Activated T-helper 17 cell treated with anti-CD3 and anti-CD28 coated beads, Interleukin-2, amount 50 U/mL, for 72 hours (primary cell): ENCODE results near the gene OR6Q1. TPM values are rescaled to one million over a fixed set of nuclear protein-coding genes. Genes with fewer than 3 reads are reported as not detected.
"Not testable (repeated sequence)": the region's sequence is repeated elsewhere in the genome, so short reads cannot be mapped to it uniquely, and the experiment has no call there.

Experiments used
- ATAC-seq: fragments of 150-1000 bp; cut with Tn5 transposase; replicated peaks from 2 replicates; pipeline ENCODE4 v1.10.0; 2021; ENCODE audit warnings: mild to moderate bottlenecking, moderate library complexity
- H3K27ac Mint-ChIP-seq: one replicate; pipeline ENCODE4 v1.8.0; 2022; ENCODE audit warnings: mixed read lengths
- H3K27me3 Mint-ChIP-seq: one replicate; pipeline ENCODE4 v1.8.0; 2022; ENCODE audit warnings: mixed read lengths
- H3K36me3 Mint-ChIP-seq: one replicate; pipeline ENCODE4 v1.8.0; 2022; ENCODE audit warnings: low read depth, mild to moderate bottlenecking, mixed read lengths
- H3K4me1 Mint-ChIP-seq: one replicate; pipeline ENCODE4 v1.8.0; 2022; ENCODE audit warnings: mixed read lengths
- H3K4me3 Mint-ChIP-seq: one replicate; pipeline ENCODE4 v1.8.0; 2022; ENCODE audit warnings: mild to moderate bottlenecking, mixed read lengths
- H3K9me3 Mint-ChIP-seq: one replicate; pipeline ENCODE4 v1.8.0; 2022; ENCODE audit warnings: mixed read lengths
- total RNA-seq, 2 donors: library from RNA; stranded (reverse); gene quantifications; one replicate each; pipeline ENCODE4 v1.2.3, GENCODE V29; 2022

Gene OR6Q1
- under 1 TPM in 1 of 2 donors, not detected in 1; 0.26 TPM for total RNA-seq

GRCh38 chr11:58030653-58031052 is at the start of gene OR6Q1:
Gene OR6Q1, plus strand, starts transcription at chr11:58030953. Its CDS starts 0 bp downstream, at chr11:58030953.
- H3K4me1 Mint-ChIP-seq = no peaks in the 10 kb centered on the region
- peaks cover 7% of the 10 kb centered on the region for H3K9me3 Mint-ChIP-seq
- H3K27me3 Mint-ChIP-seq = peaks cover 18% of the 10 kb centered on the region
- H3K36me3 Mint-ChIP-seq = no peaks in the 10 kb centered on the region
- no peak for ATAC-seq
- no peak within 1 kb of the TSS for H3K27ac Mint-ChIP-seq
- no peak within 1 kb of the TSS for H3K4me3 Mint-ChIP-seq

- H3K27me3 Mint-ChIP-seq = peaks cover 13% of the 10 kb centered on the region
- no peaks in the 10 kb centered on the region for H3K36me3 Mint-ChIP-seq
- H3K4me3 Mint-ChIP-seq = no peak overlapping the region
- no peak overlapping the region for H3K27ac Mint-ChIP-seq
- no peak for ATAC-seq
- H3K4me1 Mint-ChIP-seq = no peaks in the 10 kb centered on the region
- H3K9me3 Mint-ChIP-seq = no peaks in the 10 kb centered on the region
These were observed 49.2 kb upstream of the OR6Q1 start for GRCh38 chr11:57981536-57981935.

- no peak overlapping the region for H3K4me3 Mint-ChIP-seq
- H3K27me3 Mint-ChIP-seq = peaks cover 13% of the 10 kb centered on the region
- no peak for ATAC-seq
- H3K9me3 Mint-ChIP-seq = no peaks in the 10 kb centered on the region
- H3K4me1 Mint-ChIP-seq = no peaks in the 10 kb centered on the region
- H3K36me3 Mint-ChIP-seq = no peaks in the 10 kb centered on the region
- H3K27ac Mint-ChIP-seq = no peak overlapping the region
These were observed 48.0 kb upstream of the OR6Q1 start for GRCh38 chr11:57982776-57983175.

GRCh38 chr11:57983191-57983590 is 47.6 kb upstream of the OR6Q1 start:
- Mint-ChIP-seq H3K4me1 (no peaks in the 10 kb centered on the region), H3K27me3 (peaks cover 10% of the 10 kb centered on the region), H3K4me3 (no peak overlapping the region), H3K27ac (no peak overlapping the region), H3K36me3 (no peaks in the 10 kb centered on the region), H3K9me3 (no peaks in the 10 kb centered on the region)
- ATAC-seq = no peak

GRCh38 chr11:57999523-57999922 is 31.2 kb upstream of the OR6Q1 start:
- peaks cover 19% of the 10 kb centered on the region for H3K27me3 Mint-ChIP-seq
- H3K9me3 Mint-ChIP-seq, ATAC-seq, H3K36me3 Mint-ChIP-seq, H3K4me1 Mint-ChIP-seq, H3K27ac Mint-ChIP-seq, H3K4me3 Mint-ChIP-seq: not testable (repeated sequence)

- not testable (repeated sequence) for H3K9me3 Mint-ChIP-seq, H3K27ac Mint-ChIP-seq, H3K4me1 Mint-ChIP-seq, ATAC-seq, H3K4me3 Mint-ChIP-seq, H3K36me3 Mint-ChIP-seq
- peaks cover 20% of the 10 kb centered on the region for H3K27me3 Mint-ChIP-seq
These were observed 30.7 kb upstream of the OR6Q1 start for GRCh38 chr11:58000021-58000420.

GRCh38 chr11:58000699-58001098 is 30.1 kb upstream of the OR6Q1 start:
- H3K4me1 Mint-ChIP-seq = no peaks in the 10 kb centered on the region
- H3K36me3 Mint-ChIP-seq = no peaks in the 10 kb centered on the region
- H3K27ac Mint-ChIP-seq = no peak overlapping the region
- no peaks in the 10 kb centered on the region for H3K9me3 Mint-ChIP-seq
- H3K27me3 Mint-ChIP-seq = peaks cover 25% of the 10 kb centered on the region
- no peak overlapping the region for H3K4me3 Mint-ChIP-seq
- no peak for ATAC-seq

- Mint-ChIP-seq H3K36me3 (no peaks in the 10 kb centered on the region), H3K4me1 (no peaks in the 10 kb centered on the region), H3K27ac (no peak overlapping the region), H3K27me3 (peaks cover 25% of the 10 kb centered on the region), H3K4me3 (no peak overlapping the region), H3K9me3 (no peaks in the 10 kb centered on the region)
- no peak for ATAC-seq
These were observed 27.7 kb upstream of the OR6Q1 start for GRCh38 chr11:58003036-58003435.

- Mint-ChIP-seq H3K9me3 (no peaks in the 10 kb centered on the region), H3K4me3 (no peak overlapping the region), H3K4me1 (no peaks in the 10 kb centered on the region), H3K36me3 (no peaks in the 10 kb centered on the region), H3K27me3 (peaks cover 25% of the 10 kb centered on the region), H3K27ac (no peak overlapping the region)
- ATAC-seq = no peak
These were observed 27.2 kb upstream of the OR6Q1 start for GRCh38 chr11:58003591-58003990.

GRCh38 chr11:58004664-58005063 is 26.1 kb upstream of the OR6Q1 start:
- H3K9me3 Mint-ChIP-seq = no peaks in the 10 kb centered on the region
- H3K27ac Mint-ChIP-seq = no peak overlapping the region
- peaks cover 25% of the 10 kb centered on the region for H3K27me3 Mint-ChIP-seq
- ATAC-seq = no peak
- H3K4me3 Mint-ChIP-seq = no peak overlapping the region
- H3K4me1 Mint-ChIP-seq = no peaks in the 10 kb centered on the region
- H3K36me3 Mint-ChIP-seq = no peaks in the 10 kb centered on the region

- no peaks in the 10 kb centered on the region for H3K36me3 Mint-ChIP-seq
- ATAC-seq = no peak
- H3K4me1 Mint-ChIP-seq = no peaks in the 10 kb centered on the region
- H3K9me3 Mint-ChIP-seq = no peaks in the 10 kb centered on the region
- no peak overlapping the region for H3K4me3 Mint-ChIP-seq
- peaks cover 22% of the 10 kb centered on the region for H3K27me3 Mint-ChIP-seq
- no peak overlapping the region for H3K27ac Mint-ChIP-seq
These were observed 23.8 kb upstream of the OR6Q1 start for GRCh38 chr11:58006940-58007339.

GRCh38 chr11:58011771-58012170 is 19.0 kb upstream of the OR6Q1 start:
- Mint-ChIP-seq H3K36me3 (no peaks in the 10 kb centered on the region), H3K27ac (no peak overlapping the region), H3K4me3 (no peak overlapping the region), H3K27me3 (peaks cover 15% of the 10 kb centered on the region), H3K4me1 (no peaks in the 10 kb centered on the region), H3K9me3 (peaks cover 4% of the 10 kb centered on the region)
- ATAC-seq = no peak

- Mint-ChIP-seq H3K36me3 (no peaks in the 10 kb centered on the region), H3K9me3 (no peaks in the 10 kb centered on the region), H3K4me3 (no peak within 1 kb of the TSS), H3K27ac (no peak within 1 kb of the TSS), H3K4me1 (no peaks in the 10 kb centered on the region), H3K27me3 (peaks cover 10% of the 10 kb centered on the region)
- no peak for ATAC-seq
These were observed 7.3 kb upstream of the OR6Q1 start, which contains the start of gene OR9Q1 for GRCh38 chr11:58023435-58023931. Gene OR9Q1, plus strand, starts transcription at chr11:58023881. Its CDS starts 155,564 bp downstream, at chr11:58179445.

- no peaks in the 10 kb centered on the region for H3K9me3 Mint-ChIP-seq
- no peak for ATAC-seq
- no peaks in the 10 kb centered on the region for H3K36me3 Mint-ChIP-seq
- no peak overlapping the region for H3K27ac Mint-ChIP-seq
- H3K4me1 Mint-ChIP-seq = no peaks in the 10 kb centered on the region
- H3K27me3 Mint-ChIP-seq = peaks cover 10% of the 10 kb centered on the region
- H3K4me3 Mint-ChIP-seq = no peak overlapping the region
These were observed 6.1 kb upstream of the OR6Q1 start for GRCh38 chr11:58024601-58025091.

GRCh38 chr11:58027341-58027740 is 3.4 kb upstream of the OR6Q1 start:
- H3K36me3 Mint-ChIP-seq = no peaks in the 10 kb centered on the region
- H3K9me3 Mint-ChIP-seq = peaks cover 7% of the 10 kb centered on the region
- no peak overlapping the region for H3K4me3 Mint-ChIP-seq
- no peak overlapping the region for H3K27ac Mint-ChIP-seq
- H3K27me3 Mint-ChIP-seq = peaks cover 24% of the 10 kb centered on the region
- no peaks in the 10 kb centered on the region for H3K4me1 Mint-ChIP-seq
- no peak for ATAC-seq
